Hematopoietic multipotent progenitor cell (in vitro differentiated cells): ENCODE results near the gene MYD88. TPM values are rescaled to one million over a fixed set of nuclear protein-coding genes. Genes with fewer than 3 reads are reported as not detected.

Source experiments
- DNase-seq, 3 donors: peaks; one replicate each; pipeline ENCODE4 v3.0.0-alpha.2; 2011 to 2015; ENCODE audit warnings: low read depth in 2 of 3, low spot score in 2 of 3
- total RNA-seq: library from RNA; depleted of rRNA; stranded (reverse); fragments of >200 nt; gene quantifications from one replicate; pipeline ENCODE4 v1.2.3, GENCODE V29; 2012

The MYD88 gene
- total RNA-seq, 1 donor = 27.5 TPM

DNA sequence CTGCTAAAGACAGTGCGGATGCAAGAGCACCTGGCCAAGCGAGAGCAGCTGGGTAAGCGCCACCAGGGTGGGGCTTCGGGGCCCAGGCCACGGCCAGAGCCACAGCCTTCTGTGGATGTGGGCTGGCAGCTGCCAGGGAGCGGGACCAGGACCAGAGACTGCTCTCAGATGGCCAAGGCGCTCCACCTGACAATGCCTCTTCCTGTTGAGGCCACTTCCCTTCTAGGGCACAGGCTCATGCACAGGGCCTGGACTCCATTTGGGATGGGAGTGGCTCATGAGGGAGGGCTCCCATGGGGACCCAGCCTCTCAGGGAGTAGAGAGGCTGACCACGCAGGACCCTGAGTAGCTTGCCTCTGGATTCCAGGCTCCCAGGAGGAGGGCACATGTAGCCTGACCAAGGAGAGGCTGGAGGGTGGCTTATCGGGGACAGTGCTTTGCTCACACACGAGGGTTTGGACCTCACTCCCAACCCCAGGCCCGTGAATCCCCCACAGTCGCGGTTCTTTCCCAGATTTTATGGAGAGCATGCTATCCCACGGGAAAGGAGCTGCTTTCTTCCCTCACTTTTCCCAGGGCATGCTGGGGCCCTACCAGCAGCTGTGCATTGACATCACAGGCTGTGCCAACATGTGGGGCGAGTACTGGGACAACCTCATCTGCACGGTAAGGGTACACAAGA lies 26.6 kb upstream of the MYD88 start:
- DNase-seq = no peak

DNA sequence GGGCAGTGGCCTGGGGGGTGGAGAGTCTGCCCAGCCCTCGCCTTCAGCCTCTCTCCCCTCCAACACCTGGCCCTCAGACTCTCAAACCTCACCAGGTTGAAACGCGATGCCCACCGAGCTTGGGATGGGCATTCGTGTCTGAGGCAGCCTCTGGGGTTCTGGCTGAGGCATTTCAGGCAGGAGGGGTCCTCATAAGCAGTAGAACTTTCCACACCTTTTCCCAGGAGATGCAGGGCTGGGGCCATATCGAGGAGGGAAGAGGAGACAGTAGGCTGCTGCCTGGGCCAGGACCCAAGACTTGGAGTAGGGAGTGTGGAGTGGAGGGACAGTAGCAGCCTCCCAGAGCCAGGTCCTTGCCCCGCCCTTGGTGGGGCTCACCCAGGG lies 26.1 kb upstream of the MYD88 start:
- DNase-seq = no peak

DNA sequence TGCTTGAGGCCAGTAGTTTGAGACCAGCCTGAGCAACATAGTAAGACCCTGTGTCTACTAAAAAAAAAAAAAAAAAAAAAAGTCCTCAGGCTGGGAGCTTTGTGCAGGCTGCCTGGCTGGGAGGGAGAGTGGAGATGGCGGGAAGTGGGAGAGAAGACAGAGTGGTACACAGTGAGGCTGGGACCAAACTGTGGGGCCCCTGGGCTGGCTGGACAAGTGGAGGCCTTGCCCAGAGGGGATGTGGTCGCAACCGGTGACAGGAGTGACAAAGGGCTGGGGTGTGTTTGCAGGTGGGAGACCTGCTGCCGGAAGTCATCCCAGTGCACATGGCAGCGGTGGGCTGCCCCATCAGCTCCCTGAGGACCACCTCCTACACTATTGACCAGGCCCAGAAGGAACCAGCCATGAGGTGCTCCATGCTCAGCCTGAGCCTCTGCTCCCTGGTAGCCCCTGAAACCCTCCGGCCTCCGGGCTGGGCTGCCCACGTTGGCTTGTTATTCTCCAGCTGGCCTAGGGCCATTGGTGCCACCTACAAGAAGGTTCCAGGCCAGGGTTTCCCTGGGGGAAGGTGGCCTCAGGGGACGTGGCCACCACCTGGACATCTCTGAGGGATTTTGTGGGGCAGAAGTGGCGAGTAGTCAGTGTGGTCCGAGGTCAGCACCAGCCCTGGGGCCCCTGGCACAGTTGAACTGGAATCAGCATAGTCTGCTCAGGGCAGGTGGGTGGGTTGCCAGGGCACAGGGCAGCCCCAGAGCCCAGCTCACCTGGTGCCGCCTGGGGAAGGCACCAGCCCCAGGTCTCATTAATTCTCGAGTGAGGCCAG lies 24.2 kb upstream of the MYD88 start:
- DNase-seq = no peak

DNA sequence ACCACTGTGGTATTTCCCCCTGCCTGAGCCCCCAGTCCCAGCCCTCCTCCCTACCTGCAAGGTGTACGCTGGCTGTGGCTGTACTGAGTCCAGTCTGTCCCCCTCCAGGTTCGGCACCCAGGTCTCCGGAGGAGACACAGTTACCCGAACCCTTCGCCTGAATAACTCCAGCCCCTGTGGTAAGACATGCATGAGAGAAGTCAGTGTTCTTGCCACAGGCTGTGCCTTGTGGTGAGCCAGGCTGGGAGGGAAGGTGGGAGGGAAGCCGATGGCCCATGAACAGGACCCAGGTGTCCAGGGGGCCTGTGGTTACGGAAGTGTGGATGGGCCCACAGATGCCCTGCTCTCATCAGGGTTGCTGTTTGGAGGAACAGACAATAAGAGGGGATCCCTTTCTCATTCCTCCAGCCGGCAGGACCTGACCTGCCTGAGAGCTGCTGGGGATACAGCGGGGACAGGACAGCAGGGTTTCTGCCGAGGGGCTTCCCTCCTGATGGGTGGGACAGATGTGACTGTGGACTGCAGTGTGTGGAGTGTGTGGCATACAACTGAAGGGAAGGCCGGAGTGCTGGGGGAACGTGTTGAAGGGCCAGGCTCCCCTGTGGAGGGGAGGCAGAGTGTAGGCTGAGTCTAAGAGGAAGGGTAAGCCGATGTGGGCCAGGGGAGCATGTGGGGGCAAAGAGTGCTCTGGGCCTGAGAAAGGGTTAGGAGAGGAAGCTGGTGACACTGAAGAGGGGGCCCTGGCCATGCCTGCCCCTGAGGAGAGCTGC lies 23.4 kb upstream of the MYD88 start:
- DNase-seq = no peak

DNA sequence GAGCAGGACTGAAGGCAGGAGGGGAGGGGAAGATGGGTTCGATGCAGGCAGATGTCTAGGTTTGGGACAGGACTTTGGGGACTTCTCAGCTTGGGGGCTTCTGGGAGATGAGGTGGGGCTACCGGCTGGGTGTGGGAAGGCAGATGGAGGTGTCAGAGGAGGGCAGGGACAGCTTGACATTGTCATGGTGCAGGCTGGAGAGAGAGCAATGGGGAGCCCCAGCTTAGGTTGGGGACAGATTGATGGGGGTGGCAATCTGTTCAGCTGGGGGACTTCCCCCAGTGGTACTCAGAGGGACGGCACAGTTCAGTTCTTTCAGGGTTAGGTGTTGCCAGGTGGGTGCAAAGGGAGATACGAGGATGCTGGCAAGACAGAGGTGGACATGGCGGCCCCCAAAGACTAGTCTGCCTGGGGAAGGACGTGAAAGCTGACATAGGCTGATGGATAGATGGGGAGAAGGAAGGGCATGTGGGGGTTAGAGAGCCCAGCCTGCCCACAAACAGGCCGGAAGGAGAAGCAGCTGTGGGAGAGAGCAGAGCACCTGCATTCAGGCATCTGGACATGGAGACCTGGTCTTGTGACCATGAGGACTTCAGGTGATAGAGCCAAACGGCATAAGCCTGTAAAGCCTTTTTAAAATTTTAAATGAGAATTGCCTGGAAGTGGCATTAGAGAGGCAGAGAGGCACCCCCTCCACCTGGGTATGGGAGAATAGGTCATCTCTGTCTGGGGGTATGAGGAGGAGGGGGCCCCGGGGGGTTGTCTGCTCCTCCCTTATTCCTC lies 22.6 kb upstream of the MYD88 start:
- no peak for DNase-seq

DNA sequence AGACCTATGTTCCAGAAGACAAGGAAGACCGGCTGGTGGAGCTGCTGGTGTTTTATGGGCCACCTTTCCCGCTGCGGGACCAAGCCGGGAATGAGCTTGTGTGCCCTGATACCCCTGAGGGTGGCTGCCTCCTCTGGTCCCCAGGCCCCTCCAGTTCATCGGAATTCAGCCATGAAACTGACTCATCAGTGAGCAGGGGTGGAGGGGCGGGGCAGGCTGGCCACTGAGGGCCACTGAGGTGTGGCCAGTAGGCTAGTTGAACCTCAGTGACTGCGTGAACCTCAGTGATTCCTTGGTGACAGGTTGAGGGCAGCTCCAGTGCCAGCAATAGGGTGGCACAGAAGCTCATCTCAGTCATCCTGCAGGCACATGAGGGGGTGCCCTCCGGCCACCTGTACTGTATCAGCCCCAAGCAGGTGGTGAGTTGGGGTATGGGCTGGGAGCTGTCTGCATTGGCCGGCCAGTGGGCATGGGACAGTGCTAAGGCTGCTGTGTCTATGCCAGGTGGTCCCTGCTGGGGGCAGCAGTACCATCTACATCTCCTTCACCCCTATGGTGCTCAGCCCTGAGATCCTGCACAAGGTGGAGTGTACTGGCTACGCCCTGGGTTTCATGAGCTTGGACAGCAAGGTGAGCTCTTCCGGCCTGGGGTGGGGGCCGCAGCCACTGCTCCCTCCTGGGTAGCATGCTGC lies 21.8 kb upstream of the MYD88 start:
- no peak for DNase-seq

DNA sequence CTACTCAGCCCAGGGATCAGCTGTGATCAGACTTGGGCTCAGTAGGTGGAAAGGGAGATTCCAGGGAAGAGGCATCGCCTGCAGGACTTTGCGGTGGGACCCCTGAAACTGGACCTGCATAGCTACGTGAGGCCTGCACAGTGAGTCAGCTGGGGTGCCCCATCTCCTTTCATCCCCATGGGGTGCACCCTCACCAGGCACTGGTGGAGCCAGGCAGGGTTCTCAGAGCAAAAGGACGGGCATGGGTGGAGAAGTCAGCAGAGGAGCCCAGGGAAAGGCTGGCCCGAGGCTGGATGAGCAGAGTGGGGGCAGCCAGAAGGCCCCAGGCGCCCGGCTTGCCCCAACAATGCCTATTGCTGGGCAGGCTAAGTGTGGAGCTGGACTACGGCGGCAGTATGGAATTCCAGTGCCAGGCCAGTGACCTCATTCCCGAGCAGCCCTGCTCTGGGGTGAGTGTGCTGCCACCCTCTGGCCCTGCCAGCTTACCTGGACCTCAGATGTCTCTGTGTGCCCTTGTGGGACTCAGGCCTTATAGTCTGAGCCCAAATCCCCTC lies 21.2 kb upstream of the MYD88 start:
- DNase-seq = no peak

DNA sequence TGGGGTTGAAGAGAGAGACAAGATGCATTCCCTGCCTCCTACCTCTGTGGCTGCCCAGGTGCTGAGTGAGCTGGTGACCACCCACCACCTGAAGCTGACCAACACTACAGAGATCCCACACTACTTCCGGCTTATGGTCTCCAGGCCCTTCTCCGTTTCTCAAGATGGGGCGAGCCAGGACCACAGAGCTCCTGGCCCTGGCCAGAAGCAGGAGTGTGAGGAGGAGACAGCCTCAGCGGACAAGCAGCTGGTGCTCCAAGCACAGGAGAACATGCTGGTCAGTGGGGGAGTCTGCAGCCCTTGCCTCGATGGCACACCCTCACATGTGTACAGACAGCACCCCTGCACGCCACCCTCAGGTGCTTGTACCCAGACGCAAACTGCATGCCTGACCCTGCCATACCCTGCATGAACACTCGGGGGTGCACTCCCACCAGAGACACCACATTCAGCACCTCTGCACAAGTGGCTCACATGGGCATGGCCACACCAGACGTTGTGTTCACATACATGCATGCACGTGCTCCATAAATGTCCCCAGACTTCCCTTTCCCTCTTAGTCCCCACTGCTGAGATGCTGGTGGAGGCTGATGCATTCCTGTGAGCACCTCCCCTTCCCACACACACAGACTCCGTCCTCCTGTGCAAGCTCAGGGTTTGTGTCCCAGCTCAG lies 20.6 kb upstream of the MYD88 start:
- DNase-seq = peak in 2 of 3 donors; percentile 68 to 81

DNA sequence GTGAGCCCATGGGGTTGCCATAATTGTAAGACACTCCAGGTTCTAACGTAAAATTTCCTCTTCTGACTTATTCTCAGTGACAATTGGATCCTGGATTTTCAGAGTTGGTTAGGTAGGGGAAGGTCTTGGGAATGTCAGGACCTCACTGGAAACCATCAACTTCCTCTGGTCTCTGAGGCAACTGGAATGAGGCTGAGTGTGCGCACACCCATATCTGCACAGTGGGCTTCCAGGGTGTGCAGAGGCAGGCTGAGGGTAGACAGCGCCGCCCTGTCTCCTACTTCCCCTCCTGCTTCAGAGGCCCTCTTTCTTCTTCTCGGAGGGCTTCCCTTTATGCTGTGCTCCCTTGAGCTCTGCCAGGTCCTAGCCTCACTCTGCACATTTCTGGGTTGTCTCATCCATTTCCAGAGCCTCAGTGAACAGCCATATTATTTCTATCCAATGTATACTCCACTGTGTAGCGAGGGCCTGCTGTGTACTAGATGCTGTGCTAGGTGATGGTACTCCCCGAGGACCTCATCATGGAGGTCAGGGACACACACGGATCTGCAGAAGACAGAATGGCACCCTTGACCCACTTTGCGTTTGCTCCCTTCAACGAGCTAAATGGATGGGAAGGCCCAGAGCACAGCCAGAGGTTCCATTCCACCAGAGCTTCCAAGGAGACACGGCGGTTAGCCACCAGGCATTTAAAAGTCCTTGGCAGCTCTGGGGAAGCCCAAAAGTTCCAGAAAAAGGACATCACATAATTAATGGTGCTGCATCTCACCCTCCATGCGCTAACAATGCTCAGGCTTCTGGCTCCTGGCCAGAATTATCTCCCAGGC lies 19.8 kb upstream of the MYD88 start:
- DNase-seq = no peak

DNA sequence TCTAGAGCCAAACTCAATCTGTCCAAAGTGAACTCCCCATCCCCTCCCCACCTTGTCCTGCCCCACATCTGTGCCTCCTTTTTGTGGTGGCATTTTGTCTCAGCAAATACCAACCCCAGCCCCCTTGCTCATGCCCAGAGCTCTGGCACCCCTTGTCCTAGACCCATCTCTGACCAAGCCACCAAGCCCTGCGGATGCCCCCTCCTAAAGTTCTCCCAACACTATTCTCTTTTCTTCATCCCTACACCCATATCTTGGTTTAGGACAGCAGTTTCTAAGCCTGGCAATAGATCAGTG lies 19.3 kb upstream of the MYD88 start:
- DNase-seq = no peak

DNA sequence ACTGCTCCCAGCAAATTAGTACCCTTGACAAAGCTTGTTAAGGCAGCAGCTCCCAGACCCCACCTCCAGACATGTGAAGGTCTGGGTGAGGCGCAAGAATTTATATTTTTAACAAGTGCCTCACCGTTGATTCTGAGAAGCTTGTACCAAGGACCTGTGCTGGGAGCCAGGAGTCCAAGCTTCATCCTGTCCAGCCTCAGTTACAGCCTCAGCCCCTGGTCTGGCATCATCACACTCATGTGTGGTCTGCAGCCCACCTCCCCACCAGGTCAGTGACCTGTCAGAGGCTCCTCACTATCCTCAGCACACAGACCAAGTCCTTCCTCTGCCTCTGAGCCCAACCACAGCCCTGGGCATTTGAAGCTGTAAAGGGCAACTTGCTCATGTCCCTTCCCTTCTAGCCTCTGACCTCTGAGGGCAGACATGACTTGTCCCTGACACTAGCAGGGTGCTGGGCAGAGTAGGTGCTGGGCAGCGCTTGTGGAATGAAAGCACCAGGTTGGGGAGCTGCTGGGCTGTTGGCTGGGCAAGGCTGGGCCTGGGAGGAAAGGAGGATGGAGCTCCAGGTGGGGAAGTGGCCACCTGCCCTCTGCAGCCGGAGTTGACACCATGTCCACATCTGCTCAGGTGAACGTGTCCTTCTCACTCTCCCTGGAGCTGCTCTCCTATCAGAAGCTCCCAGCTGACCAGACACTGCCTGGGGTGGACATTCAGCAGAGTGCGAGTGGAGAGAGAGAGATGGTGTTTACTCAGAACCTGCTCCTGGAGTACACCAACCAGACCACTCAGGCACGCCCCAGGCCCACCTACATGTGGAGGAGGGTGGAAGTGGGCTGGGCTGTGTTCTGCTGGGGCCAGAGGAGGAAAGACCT lies 18.4 kb upstream of the MYD88 start:
- DNase-seq = no peak

DNA sequence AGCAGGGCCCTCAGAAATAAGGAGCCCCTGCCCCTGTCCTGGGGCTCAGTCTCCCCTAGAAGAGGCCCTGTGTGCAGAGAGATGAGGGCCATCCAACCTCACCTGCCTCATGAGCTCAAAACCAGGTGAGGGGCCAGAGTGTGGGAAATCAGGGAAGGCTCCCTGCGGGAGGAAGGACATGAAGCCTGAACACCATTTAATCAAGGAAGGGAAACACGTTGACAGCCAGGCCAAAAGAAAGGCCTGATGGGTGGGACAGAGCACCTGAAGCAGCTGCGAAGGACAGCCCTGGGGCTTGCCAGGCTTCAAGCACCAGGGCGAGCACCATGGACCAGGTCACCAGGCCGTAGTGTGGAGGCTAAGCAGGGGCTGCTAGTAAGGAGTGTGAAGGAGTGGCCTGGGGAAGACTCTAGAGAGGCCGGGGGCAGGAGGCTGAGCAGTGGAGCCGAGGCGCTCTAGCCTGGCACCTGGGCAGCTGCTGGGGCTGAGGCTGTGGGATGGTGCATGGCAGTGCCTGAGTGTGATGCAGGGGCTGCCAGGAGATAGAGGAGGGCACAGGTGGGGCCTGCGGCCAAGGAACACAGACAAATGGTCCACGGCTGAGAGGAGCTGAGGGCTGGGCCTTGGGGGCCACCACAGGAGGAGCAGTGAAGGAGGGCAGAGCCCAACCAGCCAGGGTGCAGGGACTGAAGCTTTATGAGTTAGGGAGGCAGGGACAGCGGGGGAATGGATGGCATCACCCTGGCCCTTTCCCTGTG lies 17.6 kb upstream of the MYD88 start:
- DNase-seq = no peak

DNA sequence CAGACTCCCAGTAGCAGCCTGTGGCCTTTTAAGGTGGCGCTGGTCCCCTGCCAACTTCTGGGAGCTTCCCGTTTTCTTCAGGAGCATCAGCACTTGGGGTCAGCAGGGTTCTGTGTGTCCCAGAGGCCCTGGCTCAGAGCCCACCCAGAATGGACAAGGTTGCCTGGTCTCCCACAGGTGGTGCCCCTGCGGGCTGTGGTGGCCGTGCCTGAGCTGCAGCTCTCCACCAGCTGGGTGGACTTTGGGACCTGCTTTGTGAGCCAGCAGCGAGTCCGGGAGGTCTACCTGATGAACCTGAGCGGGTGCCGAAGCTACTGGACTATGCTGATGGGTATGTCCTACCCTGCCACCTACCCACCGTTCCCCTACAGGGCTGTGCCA lies 17.0 kb upstream of the MYD88 start:
- DNase-seq = no peak

DNA sequence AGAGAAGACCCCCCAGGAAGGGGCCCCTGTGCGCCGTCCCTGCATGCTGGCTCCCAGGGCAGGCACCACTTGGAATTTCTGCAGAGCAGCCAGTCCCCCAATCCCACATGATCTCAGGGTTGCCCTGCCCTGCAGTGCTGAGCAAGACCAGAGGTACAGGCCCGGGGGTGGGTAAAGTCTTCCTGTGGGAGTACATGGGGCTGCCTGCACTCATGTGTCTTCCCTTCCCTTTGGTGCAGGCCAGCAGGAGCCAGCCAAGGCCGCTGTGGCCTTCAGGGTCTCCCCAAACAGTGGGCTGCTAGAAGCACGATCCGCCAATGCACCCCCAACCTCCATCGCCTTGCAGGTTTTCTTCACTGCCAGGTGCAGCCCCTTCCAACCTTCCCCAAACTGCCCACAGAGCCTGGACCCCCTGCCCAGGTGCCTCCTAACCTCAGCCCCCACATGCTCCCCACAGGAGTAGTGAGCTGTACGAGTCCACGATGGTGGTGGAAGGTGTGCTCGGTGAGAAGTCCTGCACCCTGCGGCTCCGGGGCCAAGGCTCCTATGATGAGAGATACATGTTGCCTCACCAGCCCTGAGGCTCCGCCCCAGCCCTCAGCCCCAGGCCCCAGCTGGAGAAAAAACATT lies 16.5 kb upstream of the MYD88 start:
- no peak for DNase-seq

DNA sequence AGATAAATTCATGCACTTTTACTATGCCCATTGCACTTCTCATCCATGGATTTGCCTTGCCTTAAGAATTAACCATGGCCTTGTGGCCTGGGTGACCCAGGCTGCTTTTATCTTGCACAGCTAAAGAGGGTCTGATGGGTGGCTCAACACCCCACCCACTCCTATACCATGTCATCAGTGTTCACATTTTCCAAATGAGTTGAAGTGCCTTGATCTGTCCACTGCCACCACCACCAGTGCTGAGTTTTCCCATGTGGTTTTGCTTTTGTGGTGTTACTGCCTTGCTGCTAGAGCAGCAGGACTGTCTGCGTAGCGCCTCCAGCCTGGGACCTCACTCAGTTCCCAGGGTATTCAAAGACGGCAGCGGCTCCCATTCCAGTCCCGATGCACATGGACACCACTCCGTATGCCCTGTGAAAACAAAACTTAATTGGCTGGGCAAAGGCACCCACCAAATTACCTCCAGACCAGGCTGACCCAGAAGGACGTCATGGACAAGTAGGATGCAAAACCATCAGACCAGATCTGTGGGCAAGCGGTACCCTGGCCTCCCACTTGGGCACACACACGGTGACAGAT lies 15.7 kb upstream of the MYD88 start:
- no peak for DNase-seq
